Measurements from ENCODE around the gene NEK6. TPM values are rescaled to one million over a fixed set of nuclear protein-coding genes. Genes with fewer than 3 reads are reported as not detected.

NEK6 gene
- total RNA-seq, 4 donors from 2014 or later = 14.1 to 21.9 (median 15.1) TPM

- TF ChIP-seq POLR2A (IDR thresholded peaks at IDR 0.05; ENCODE audit: low read depth) = no peak
- no peak for TF ChIP-seq CTCF (IDR thresholded peaks at IDR 0.05)
- no peak for TF ChIP-seq POLR2AphosphoS5 (IDR thresholded peaks at IDR 0.05)
- TF ChIP-seq EP300 (IDR thresholded peaks at IDR 0.05) = no peak
- H3K27ac ChIP-seq (replicated peaks in 1 of 4) = no peak overlapping the region
- no peak for DNase-seq (ENCODE audit: extremely low spot score)
- peaks cover 8 to 29% (median 14%) of the 10 kb centered on the region in 4 donors for H3K4me1 ChIP-seq
- H3K27me3 ChIP-seq = no peaks in the 10 kb centered on the region
- intact Hi-C loops (cut with DNase I) = no loop called here
- peaks cover 0 to 26% (median 4%) of the 10 kb centered on the region in 4 donors for H3K36me3 ChIP-seq
- WGBS = 87% methylated on average over 10 of the region's 10 CpGs
- H3K4me3 ChIP-seq = no peak overlapping the region
- H3K9me3 ChIP-seq = no peaks in the 10 kb centered on the region
These were observed 108.9 kb downstream of the NEK6 start for GRCh38 chr9:124366476-124367220.

GRCh38 chr9:124368692-124369091 is 110.9 kb downstream of the NEK6 start:
- Histone ChIP-seq H3K4me3 (no peak overlapping the region), H3K27ac (replicated peaks in 1 of 4) (no peak overlapping the region), H3K27me3 (no peaks in the 10 kb centered on the region), H3K36me3 (peaks cover 0 to 20% (median 4%) of the 10 kb centered on the region in 4 donors), H3K4me1 (peaks cover 8 to 34% (median 16%) of the 10 kb centered on the region in 4 donors), H3K9me3 (no peaks in the 10 kb centered on the region)
- TF ChIP-seq EP300 (IDR thresholded peaks at IDR 0.05) (no peak), POLR2A (IDR thresholded peaks at IDR 0.05; ENCODE audit: low read depth) (no peak), POLR2AphosphoS5 (IDR thresholded peaks at IDR 0.05) (no peak), CTCF (IDR thresholded peaks at IDR 0.05) (no peak)
- 72% methylated on average over 3 of the region's 3 CpGs for WGBS
- no peak for DNase-seq (ENCODE audit: extremely low spot score)
- intact Hi-C loops (cut with DNase I) = no loop called here

DNA sequence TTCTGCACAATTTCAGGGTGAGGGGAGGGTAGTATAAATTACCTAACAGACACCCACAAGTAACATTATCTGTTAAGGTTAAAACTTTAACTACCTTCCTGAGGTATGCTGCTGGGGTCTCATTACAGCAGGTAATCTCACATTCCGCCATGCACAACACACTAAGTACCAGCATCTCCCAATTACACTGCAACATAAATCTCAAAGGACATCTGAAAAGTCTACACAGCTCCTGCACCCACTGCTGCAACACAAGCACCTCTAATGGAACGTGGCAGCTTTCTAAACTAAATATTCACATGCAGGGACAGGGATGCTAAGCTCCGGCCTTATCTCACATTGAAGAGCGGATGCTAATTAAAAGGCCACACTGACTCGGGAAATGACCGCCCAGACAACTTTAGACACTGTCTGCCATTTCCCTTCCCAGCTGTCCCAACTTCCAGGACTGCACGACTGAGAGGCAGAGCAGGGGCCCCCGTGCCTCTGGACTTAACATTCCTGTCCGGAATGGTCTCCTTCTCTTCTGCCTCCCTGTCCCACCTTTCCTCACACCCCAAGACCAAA is 111.6 kb downstream of the NEK6 start:
- Histone ChIP-seq H3K36me3 (peaks cover 0 to 16% (median 2%) of the 10 kb centered on the region in 4 donors), H3K4me1 (peaks cover 8 to 34% (median 16%) of the 10 kb centered on the region in 4 donors), H3K9me3 (no peaks in the 10 kb centered on the region), H3K27me3 (no peaks in the 10 kb centered on the region), H3K27ac (replicated peaks in 1 of 4) (no peak overlapping the region), H3K4me3 (no peak overlapping the region)
- DNase-seq (ENCODE audit: extremely low spot score) = no peak
- TF ChIP-seq POLR2AphosphoS5 (IDR thresholded peaks at IDR 0.05) = no peak
- TF ChIP-seq POLR2A (IDR thresholded peaks at IDR 0.05; ENCODE audit: low read depth) = no peak
- TF ChIP-seq EP300 (IDR thresholded peaks at IDR 0.05) = no peak
- no peak for TF ChIP-seq CTCF (IDR thresholded peaks at IDR 0.05)
- 85% methylated on average over 9 of the region's 9 CpGs for WGBS
- intact Hi-C loops (cut with DNase I) = no loop called here

DNA sequence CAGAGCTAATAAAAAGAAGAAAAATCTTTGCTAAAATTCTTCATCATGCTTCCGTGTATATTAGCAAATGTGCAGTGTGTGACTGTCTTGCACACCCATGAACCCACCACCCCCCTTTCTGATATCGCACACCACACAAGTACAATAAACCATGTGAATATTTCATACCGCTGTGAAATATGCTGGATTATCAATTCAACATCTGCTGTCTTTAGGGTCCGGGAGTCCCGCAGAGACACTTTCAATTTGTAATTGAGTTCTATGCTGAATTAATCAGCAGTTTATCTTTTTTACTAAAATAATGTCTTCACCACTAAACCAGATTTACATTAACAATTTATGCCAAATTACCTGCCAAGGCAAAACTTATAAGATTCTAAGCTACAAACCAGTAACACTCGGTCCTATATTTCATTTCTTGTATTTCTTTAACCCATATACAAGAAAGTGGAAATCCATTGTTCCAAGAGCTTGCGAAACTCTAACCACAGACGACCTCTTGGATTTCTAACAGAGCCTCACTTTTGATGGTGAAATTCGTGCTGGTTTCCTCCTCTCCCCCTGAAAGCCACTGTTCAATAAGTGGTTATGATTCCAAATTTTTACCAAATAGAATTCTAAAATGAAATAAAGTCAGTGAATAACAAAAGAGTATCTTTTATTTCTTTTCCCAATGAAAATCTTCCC is 113.3 kb downstream of the NEK6 start:
- WGBS = 86% methylated on average over 9 of the region's 9 CpGs
- Histone ChIP-seq H3K27ac (replicated peaks in 1 of 4) (no peak overlapping the region), H3K27me3 (no peaks in the 10 kb centered on the region), H3K4me3 (no peak overlapping the region), H3K36me3 (peaks cover 0 to 4% (median 2%) of the 10 kb centered on the region in 4 donors), H3K4me1 (peaks cover 8 to 39% (median 17%) of the 10 kb centered on the region in 4 donors), H3K9me3 (no peaks in the 10 kb centered on the region)
- no peak for TF ChIP-seq POLR2AphosphoS5 (IDR thresholded peaks at IDR 0.05)
- no peak for TF ChIP-seq EP300 (IDR thresholded peaks at IDR 0.05)
- no peak for TF ChIP-seq CTCF (IDR thresholded peaks at IDR 0.05)
- no peak for TF ChIP-seq POLR2A (IDR thresholded peaks at IDR 0.05; ENCODE audit: low read depth)
- intact Hi-C loops (cut with DNase I) = no loop called here
- DNase-seq (ENCODE audit: extremely low spot score) = no peak

All from esophagus muscularis mucosa (tissue), 4 donors.